Tibial artery (tissue), 4 donors: ENCODE measurements around the gene GLDN.

Source experiments
- DNase-seq, 2 donors: peaks; one replicate each; pipeline ENCODE4 v3.0.0-alpha.2; 2019
- H3K27ac ChIP-seq, 2 donors: fragments of 200-600 bp; sonication (generic) in 1 of 2; 1 replicate in 1 of 2; 2 replicates in 1 of 2; pipeline ENCODE4 v1.5.1; 2018 to 2019; ENCODE audit warnings: mild to moderate bottlenecking in 1 of 2
- H3K27me3 ChIP-seq, 2 donors: fragments of 200-600 bp; sonication (generic) in 1 of 2; one replicate each; pipeline versions ENCODE4 v1.5.1 to v1.6.0; 2016 to 2019
- H3K36me3 ChIP-seq, 3 donors: fragments of 200-600 bp; sonication (generic) in 2 of 3; one replicate each; pipeline ENCODE4 v1.5.1; 2016 to 2019; ENCODE audit warnings: mild to moderate bottlenecking in 2 of 3
- H3K4me1 ChIP-seq, 4 donors: fragments of 200-600 bp; sonication (generic) in 2 of 4; 1 replicate in 3 of 4; 2 replicates in 1 of 4; pipeline ENCODE4 v1.5.1; 2016 to 2019
- H3K4me3 ChIP-seq, 2 donors: fragments of 200-600 bp; sonication (generic) in 1 of 2; 1 replicate in 1 of 2; 2 replicates in 1 of 2; pipeline ENCODE4 v1.5.1; 2018 to 2019; ENCODE audit warnings: mild to moderate bottlenecking in 2 of 2
- H3K9me3 ChIP-seq, 3 donors: fragments of 200-600 bp; sonication (generic) in 1 of 3; one replicate each; pipeline ENCODE4 v1.5.1; 2016 to 2019
- CTCF ChIP-seq, 2 experiments: fragments of 200-600 bp in 1 of 2; fragments of 450-650 bp in 1 of 2; IDR thresholded peaks; one replicate each; pipeline ENCODE4 v1.5.1; 2017 to 2019; ENCODE audit warnings: antibody characterized with exemption in 2 of 2, mild to moderate bottlenecking in 1 of 2, moderate library complexity in 1 of 2
- intact Hi-C: fragments of 100-400 bp; cut with DNase I; formaldehyde crosslinking; loops from one replicate; pipeline ENCODE4 v1.15.0; 2023; ENCODE audit warnings: low total_unique reads

The GLDN gene

DNA sequence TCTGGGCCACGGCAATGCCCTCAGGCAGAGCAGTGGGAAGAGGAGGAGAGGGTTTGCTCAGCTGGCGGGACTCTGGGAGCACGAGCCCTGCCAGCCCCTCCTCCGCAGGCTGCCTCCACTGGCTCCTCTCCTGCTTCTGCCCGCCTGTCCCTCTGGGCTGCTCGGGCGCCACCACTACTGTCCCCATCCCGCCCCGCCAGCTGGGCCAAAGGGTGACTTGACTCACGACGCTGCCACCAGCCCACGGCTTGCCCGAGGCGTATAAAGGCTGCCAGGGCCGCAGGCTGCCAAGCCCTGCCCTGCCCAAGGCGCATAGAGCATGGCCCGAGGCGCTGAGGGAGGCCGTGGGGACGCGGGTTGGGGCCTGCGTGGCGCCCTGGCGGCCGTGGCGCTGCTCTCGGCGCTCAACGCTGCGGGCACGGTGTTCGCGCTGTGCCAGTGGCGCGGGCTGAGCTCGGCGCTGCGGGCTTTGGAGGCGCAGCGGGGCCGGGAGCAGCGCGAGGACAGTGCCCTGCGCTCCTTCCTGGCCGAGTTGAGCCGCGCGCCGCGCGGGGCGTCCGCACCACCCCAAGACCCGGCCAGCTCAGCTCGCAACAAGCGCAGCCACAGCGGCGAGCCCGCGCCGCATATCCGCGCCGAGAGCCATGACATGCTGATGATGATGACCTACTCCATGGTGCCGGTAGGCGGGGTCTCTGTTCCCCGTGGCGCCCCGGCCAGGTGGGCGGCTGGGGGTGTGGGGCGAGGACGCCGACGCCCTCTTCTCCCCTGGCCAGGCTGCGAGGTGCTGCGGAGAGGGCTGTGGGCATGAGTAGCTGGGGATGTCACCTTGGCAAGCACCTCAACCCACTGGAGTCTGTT, at the start of gene GLDN:
Gene GLDN (plus strand): TSS at position 290 of the 861 bp plus-strand sequence. CDS start 30 bp downstream, at position 320.
- Histone ChIP-seq H3K4me1 (peaks cover 0 to 63% (median 24%) of the 10 kb centered on the region in 4 donors), H3K4me3 (peak within 1 kb of the TSS; percentile 68), H3K27ac (peak within 1 kb of the TSS; percentile 96 to 98), H3K27me3 (no peaks in the 10 kb centered on the region), H3K9me3 (no peaks in the 10 kb centered on the region), H3K36me3 (no peaks in the 10 kb centered on the region)
- TF ChIP-seq CTCF (IDR thresholded peaks at IDR 0.05) = no peak
- intact Hi-C loops = no loop called here
- peak; percentile 67 to 92 for DNase-seq

DNA sequence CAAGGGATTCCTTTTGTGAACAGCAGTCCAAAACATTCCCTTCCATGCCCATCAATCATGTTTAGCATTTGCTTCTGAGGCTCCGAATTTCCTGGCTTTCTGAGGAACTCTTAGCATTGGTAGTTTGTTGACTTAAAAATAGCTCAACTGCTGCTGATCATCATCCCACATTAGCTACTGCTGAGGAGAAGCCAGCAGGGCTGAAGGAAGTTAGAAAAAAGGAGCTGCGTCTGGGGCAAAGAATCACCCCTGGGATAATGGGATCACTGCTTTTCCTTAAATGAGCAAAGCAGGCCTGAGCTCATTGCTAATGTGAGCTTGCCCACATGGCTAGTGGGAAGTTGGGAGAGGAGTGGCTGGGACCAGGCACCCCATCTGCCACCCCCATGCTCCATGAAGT, 42.8 kb upstream of the GLDN start:
- intact Hi-C loops = no loop called here
- H3K27me3 ChIP-seq = no peaks in the 10 kb centered on the region
- H3K4me1 ChIP-seq = peaks cover 0 to 20% (median 12%) of the 10 kb centered on the region in 4 donors
- H3K27ac ChIP-seq = peak overlapping the region; percentile 17 to 69
- TF ChIP-seq CTCF (IDR thresholded peaks at IDR 0.05) = no peak
- DNase-seq = no peak
- no peak overlapping the region for H3K4me3 ChIP-seq
- no peaks in the 10 kb centered on the region for H3K9me3 ChIP-seq
- no peaks in the 10 kb centered on the region for H3K36me3 ChIP-seq

DNA sequence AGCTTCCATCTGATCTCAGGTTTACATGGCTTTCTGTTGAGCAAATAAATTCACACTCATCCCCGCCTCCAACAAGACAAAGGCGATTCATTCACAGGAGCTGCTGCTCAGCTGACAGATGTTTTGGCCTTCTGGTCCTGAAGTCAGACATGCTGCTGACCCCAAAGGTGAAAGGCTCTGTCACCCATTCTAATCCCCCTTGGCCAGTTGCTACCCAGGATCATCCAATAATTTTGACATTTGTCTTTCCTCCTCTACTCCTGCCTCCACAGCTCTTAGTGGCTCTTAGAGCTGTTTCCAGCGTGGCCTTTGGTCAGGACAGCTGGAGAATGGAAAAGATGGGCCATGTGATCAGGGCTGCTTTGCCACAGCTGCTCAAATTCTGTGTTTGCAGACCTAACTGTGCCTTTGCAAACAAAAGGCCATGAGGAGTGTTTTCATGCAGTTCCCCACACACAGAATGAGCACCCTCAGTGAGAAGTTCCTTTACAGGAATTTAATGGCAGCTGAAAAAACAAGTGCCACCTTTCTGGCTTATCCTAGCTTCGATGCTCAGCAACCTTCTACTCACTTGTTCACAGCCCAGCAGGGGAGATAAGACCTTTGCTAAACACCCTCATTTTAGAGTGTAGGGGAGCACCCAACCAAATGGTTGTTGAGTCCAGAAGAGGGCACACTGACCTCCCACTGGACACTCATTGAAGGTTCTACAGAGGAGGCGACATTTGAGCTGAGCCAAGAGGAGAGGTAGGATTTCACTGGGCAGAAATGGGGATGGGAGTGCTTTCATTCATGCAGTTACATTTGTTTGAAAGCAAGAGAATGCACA, 42.1 kb upstream of the GLDN start:
- Histone ChIP-seq H3K4me1 (peaks cover 0 to 20% (median 12%) of the 10 kb centered on the region in 4 donors), H3K36me3 (no peaks in the 10 kb centered on the region), H3K9me3 (no peaks in the 10 kb centered on the region), H3K27ac (peak overlapping the region; percentile 17 to 69), H3K27me3 (no peaks in the 10 kb centered on the region), H3K4me3 (no peak overlapping the region)
- no peak for TF ChIP-seq CTCF (IDR thresholded peaks at IDR 0.05)
- intact Hi-C loops = no loop called here
- no peak for DNase-seq

- DNase-seq = no peak
- peaks cover 0 to 20% (median 12%) of the 10 kb centered on the region in 4 donors for H3K4me1 ChIP-seq
- H3K36me3 ChIP-seq = no peaks in the 10 kb centered on the region
- H3K27ac ChIP-seq = no peak overlapping the region
- no peaks in the 10 kb centered on the region for H3K27me3 ChIP-seq
- intact Hi-C loops = no loop called here
- H3K9me3 ChIP-seq = no peaks in the 10 kb centered on the region
- H3K4me3 ChIP-seq = no peak overlapping the region
- no peak for TF ChIP-seq CTCF (IDR thresholded peaks at IDR 0.05)
Measured at GRCh38 chr15:51302480-51302879, 39.0 kb upstream of the GLDN start.

GRCh38 chr15:51303462-51303980, 37.9 kb upstream of the GLDN start:
- H3K9me3 ChIP-seq = no peaks in the 10 kb centered on the region
- intact Hi-C loops = no loop called here
- no peak overlapping the region for H3K27ac ChIP-seq
- TF ChIP-seq CTCF (IDR thresholded peaks at IDR 0.05) = no peak
- no peak overlapping the region for H3K4me3 ChIP-seq
- H3K27me3 ChIP-seq = no peaks in the 10 kb centered on the region
- no peaks in the 10 kb centered on the region for H3K36me3 ChIP-seq
- peaks cover 0 to 17% (median 9%) of the 10 kb centered on the region in 4 donors for H3K4me1 ChIP-seq
- no peak for DNase-seq
